ENCODE results near the gene OR6Y1. TPM values are rescaled to one million over a fixed set of nuclear protein-coding genes. Genes with fewer than 3 reads are reported as not detected.

OR6Y1 gene
- total and polyA plus RNA-seq, 2 donors (not counting 1 experiment from before 2014, with no cell fraction given), result not detected

- Histone ChIP-seq H3K9ac (ENCODE audit: low read length) (no peak overlapping the region), H3K27ac (ENCODE audit: low read length in 2 of 2) (no peak overlapping the region), H3K4me3 (ENCODE audit: control extremely low read depth in 1 of 5, extremely low read depth in 1 of 5, insufficient read depth in 1 of 5, low read depth in 2 of 5, low read length in 4 of 5) (no peak overlapping the region), H3K9me3 (ENCODE audit: control extremely low read depth in 1 of 3, control insufficient read depth in 2 of 3, insufficient read depth in 1 of 3, low read length in 2 of 3) (no peaks in the 10 kb centered on the region), H2AFZ (ENCODE audit: insufficient read depth, low read depth, low read length, poor library complexity, severe bottlenecking) (no peak overlapping the region), H3K79me2 (ENCODE audit: control insufficient read depth, insufficient read depth, low read length) (no peaks in the 10 kb centered on the region), H4K20me1 (ENCODE audit: control insufficient read depth, insufficient read depth, low read length, poor library complexity, severe bottlenecking) (no peaks in the 10 kb centered on the region), H3K36me3 (replicated peaks in 1 of 2; ENCODE audit: control extremely low read depth in 1 of 2, control insufficient read depth in 1 of 2, extremely low read depth in 1 of 2, insufficient read depth in 2 of 2, low read length in 1 of 2) (no peaks in the 10 kb centered on the region), H3K4me2 (replicated peaks; ENCODE audit: low read depth, low read length, poor library complexity, severe bottlenecking) (no peak overlapping the region), H3K27me3 (replicated peaks in 1 of 4; ENCODE audit: control extremely low read depth in 1 of 4, control insufficient read depth in 3 of 4, insufficient read depth in 4 of 4, low read length in 3 of 4) (peaks cover 0 to 9% (median 0%) of the 10 kb centered on the region in 4 experiments), H3K4me1 (ENCODE audit: control insufficient read depth in 2 of 2, insufficient read depth in 2 of 2, low read length in 2 of 2) (no peaks in the 10 kb centered on the region)
- Mint-ChIP-seq H3K9me3 (ENCODE audit: insufficient read depth) (no peaks in the 10 kb centered on the region), H3K27ac (no peak overlapping the region), H3K4me3 (no peak overlapping the region), H3K27me3 (peaks cover 30% of the 10 kb centered on the region), H3K4me1 (no peaks in the 10 kb centered on the region)
- TF ChIP-seq CTCF (IDR thresholded peaks at IDR 0.05) (no peak), EZH2 (IDR thresholded peaks at IDR 0.05; ENCODE audit: borderline replicate concordance, insufficient read depth, low read depth, low read length, poor library complexity, severe bottlenecking) (no peak)
- CTCF ChIA-PET, result no interaction called here
- ATAC-seq (ENCODE audit: low read depth) (no peak), DNase-seq (no peak)
- WGBS (ENCODE audit: insufficient coverage), result 65% methylated on average over 2 of the region's 4 CpGs
- POLR2A ChIA-PET, result no interaction called here
- intact Hi-C loops (cut with micrococcal nuclease), result loop anchor here (5.0 kb wide), 1 partner anchor 563 kb away; no protein-coding TSS in a partner anchor
These were observed 44.6 kb downstream of the OR6Y1 start for GRCh38 chr1:158509471-158510156.

- Mint-ChIP-seq H3K27ac (no peak overlapping the region), H3K4me3 (no peak overlapping the region), H3K27me3 (peaks cover 35% of the 10 kb centered on the region), H3K4me1 (no peaks in the 10 kb centered on the region), H3K9me3 (ENCODE audit: insufficient read depth) (no peaks in the 10 kb centered on the region)
- Histone ChIP-seq H3K9me3 (ENCODE audit: control extremely low read depth in 1 of 3, control insufficient read depth in 2 of 3, insufficient read depth in 1 of 3, low read length in 2 of 3) (no peaks in the 10 kb centered on the region), H3K27me3 (replicated peaks in 1 of 4; ENCODE audit: control extremely low read depth in 1 of 4, control insufficient read depth in 3 of 4, insufficient read depth in 4 of 4, low read length in 3 of 4) (peaks cover 0 to 9% (median 0%) of the 10 kb centered on the region in 4 experiments), H3K4me3 (ENCODE audit: control extremely low read depth in 1 of 5, extremely low read depth in 1 of 5, insufficient read depth in 1 of 5, low read depth in 2 of 5, low read length in 4 of 5) (no peak overlapping the region), H3K9ac (ENCODE audit: low read length) (no peak overlapping the region), H2AFZ (ENCODE audit: insufficient read depth, low read depth, low read length, poor library complexity, severe bottlenecking) (no peak overlapping the region), H4K20me1 (ENCODE audit: control insufficient read depth, insufficient read depth, low read length, poor library complexity, severe bottlenecking) (no peaks in the 10 kb centered on the region), H3K79me2 (ENCODE audit: control insufficient read depth, insufficient read depth, low read length) (no peaks in the 10 kb centered on the region), H3K27ac (ENCODE audit: low read length in 2 of 2) (no peak overlapping the region), H3K4me2 (replicated peaks; ENCODE audit: low read depth, low read length, poor library complexity, severe bottlenecking) (no peak overlapping the region), H3K36me3 (replicated peaks in 1 of 2; ENCODE audit: control extremely low read depth in 1 of 2, control insufficient read depth in 1 of 2, extremely low read depth in 1 of 2, insufficient read depth in 2 of 2, low read length in 1 of 2) (no peaks in the 10 kb centered on the region), H3K4me1 (ENCODE audit: control insufficient read depth in 2 of 2, insufficient read depth in 2 of 2, low read length in 2 of 2) (no peaks in the 10 kb centered on the region)
- ATAC-seq (ENCODE audit: low read depth), result no peak
- intact Hi-C loops (cut with micrococcal nuclease), result loop anchor here (5.0 kb wide), 1 partner anchor 565 kb away; no protein-coding TSS in a partner anchor
- POLR2A ChIA-PET, result interaction anchor here (0.6 kb wide), 1 partner anchor 581 kb away, joined by 3 read pairs; no protein-coding TSS in a partner anchor
- DNase-seq, result no peak
- no CpG with 5 or more reads among the region's 2 CpGs for WGBS (ENCODE audit: insufficient coverage)
- no peak for TF ChIP-seq EZH2 (IDR thresholded peaks at IDR 0.05; ENCODE audit: borderline replicate concordance, insufficient read depth, low read depth, low read length, poor library complexity, severe bottlenecking)
- TF ChIP-seq CTCF (IDR thresholded peaks at IDR 0.05), result no peak
- CTCF ChIA-PET, result interaction anchor here (1.3 to 2.9 kb wide), 3 partner anchors 261 to 581 kb away, joined by 3 to 19 read pairs (median 9); no protein-coding TSS in a partner anchor
These were observed 46.7 kb downstream of the OR6Y1 start for GRCh38 chr1:158507511-158507910.
